Osteoblast (primary cell): ENCODE results near the gene RPS13. TPM values are rescaled to one million over a fixed set of nuclear protein-coding genes. Genes with fewer than 3 reads are reported as not detected.
A peak's percentile ranks its signal among the peaks of the same experiment; 100 is the strongest.
"Not testable (repeated sequence)": the region's sequence is repeated elsewhere in the genome, so short reads cannot be mapped to it uniquely, and the experiment has no call there.

Experiments
- DNase-seq: peaks from one replicate; pipeline ENCODE4 v3.0.0; 2011; ENCODE audit warnings: low spot score, mixed read lengths; ENCODE audit not compliant: insufficient read length; ENCODE audit errors: missing footprints
- H2AFZ ChIP-seq: 2 replicates; pipeline ENCODE4 v1.6.0; 2011; ENCODE audit warnings: mild to moderate bottlenecking, low read length
- H3K27ac ChIP-seq: 2 replicates; pipeline ENCODE4 v1.5.1; 2011; ENCODE audit warnings: mild to moderate bottlenecking, low read depth, low read length, moderate library complexity
- H3K27me3 ChIP-seq: 2 replicates; pipeline ENCODE4 v1.6.0; 2012; ENCODE audit warnings: mild to moderate bottlenecking, control low read depth, inconsistent platforms, low read length, moderate library complexity; ENCODE audit not compliant: insufficient read depth
- H3K36me3 ChIP-seq: 2 replicates; pipeline ENCODE4 v1.5.1; 2011; ENCODE audit warnings: mild to moderate bottlenecking, low read length, control low read depth, moderate library complexity; ENCODE audit not compliant: insufficient read depth
- H3K4me1 ChIP-seq: 2 replicates; pipeline ENCODE4 v1.5.1; 2011; ENCODE audit warnings: mild to moderate bottlenecking, low read length, control low read depth, moderate library complexity; ENCODE audit not compliant: insufficient read depth
- H3K4me2 ChIP-seq: 2 replicates; pipeline ENCODE4 v1.6.0; 2011; ENCODE audit warnings: mild to moderate bottlenecking, low read length; ENCODE audit not compliant: insufficient read depth
- H3K4me3 ChIP-seq: fragments of 200-600 bp; sonication (generic); 3 replicates; pipeline ENCODE4 v1.5.1; 2012; ENCODE audit warnings: mild to moderate bottlenecking, low read length, inconsistent platforms; ENCODE audit not compliant: insufficient read depth
- H3K79me2 ChIP-seq: 2 replicates; pipeline ENCODE4 v1.6.0; 2012; ENCODE audit warnings: mild to moderate bottlenecking, low read length, control low read depth, inconsistent platforms; ENCODE audit not compliant: insufficient read depth
- H3K9me3 ChIP-seq: 2 replicates; pipeline ENCODE4 v1.5.1; 2011; ENCODE audit warnings: low read depth, low read length, control low read depth
- H4K20me1 ChIP-seq: 2 replicates; pipeline ENCODE4 v1.6.0; 2012; ENCODE audit warnings: mild to moderate bottlenecking, low read length, control low read depth; ENCODE audit not compliant: insufficient read depth
- CTCF ChIP-seq: IDR thresholded peaks from 2 replicates; pipeline ENCODE4 v1.5.1; 2011; ENCODE audit warnings: mild to moderate bottlenecking, low read depth, low read length, moderate library complexity; ENCODE audit errors: extremely low read depth
- total RNA-seq: library from RNA; depleted of rRNA; stranded (reverse); fragments of >200 nt; gene quantifications from 2 replicates; pipeline ENCODE4 v1.2.3, GENCODE V29; 2012

The RPS13 gene
- total RNA-seq, 1 donor: 793 TPM

GRCh38 chr11:17107745-17108144, 30.3 kb upstream of the RPS13 start:
- not testable (repeated sequence) for H3K4me3 ChIP-seq, H2AFZ ChIP-seq, H3K79me2 ChIP-seq, DNase-seq, H3K4me1 ChIP-seq, H3K27me3 ChIP-seq, H3K27ac ChIP-seq, H4K20me1 ChIP-seq, H3K4me2 ChIP-seq, H3K9me3 ChIP-seq
- TF ChIP-seq CTCF: peak; percentile 42
- H3K36me3 ChIP-seq: peaks cover 51% of the 10 kb centered on the region

- H3K27ac ChIP-seq, H3K27me3 ChIP-seq, H3K4me2 ChIP-seq, H2AFZ ChIP-seq, H4K20me1 ChIP-seq, H3K4me1 ChIP-seq, DNase-seq, H3K79me2 ChIP-seq, H3K9me3 ChIP-seq, H3K4me3 ChIP-seq: not testable (repeated sequence)
- peaks cover 56% of the 10 kb centered on the region for H3K36me3 ChIP-seq
Observed at GRCh38 chr11:17105404-17106040, 28.1 kb upstream of the RPS13 start.

- H3K4me3 ChIP-seq: no peak overlapping the region
- no peaks in the 10 kb centered on the region for H3K4me1 ChIP-seq
- H3K27me3 ChIP-seq: no peaks in the 10 kb centered on the region
- H3K9me3 ChIP-seq: no peaks in the 10 kb centered on the region
- no peak for DNase-seq
- H3K27ac ChIP-seq: no peak overlapping the region
- peaks cover 51% of the 10 kb centered on the region for H3K36me3 ChIP-seq
- H4K20me1 ChIP-seq: no peaks in the 10 kb centered on the region
- H2AFZ ChIP-seq: no peak overlapping the region
- H3K79me2 ChIP-seq: no peaks in the 10 kb centered on the region
- no peak for TF ChIP-seq CTCF
- no peak overlapping the region for H3K4me2 ChIP-seq
Observed at GRCh38 chr11:17102462-17102861, 25.0 kb upstream of the RPS13 start.

GRCh38 chr11:17098658-17099057, 21.2 kb upstream of the RPS13 start:
- Histone ChIP-seq H4K20me1 (no peaks in the 10 kb centered on the region), H2AFZ (no peak overlapping the region), H3K27me3 (no peaks in the 10 kb centered on the region), H3K27ac (no peak overlapping the region), H3K79me2 (no peaks in the 10 kb centered on the region), H3K4me2 (no peak overlapping the region), H3K9me3 (no peaks in the 10 kb centered on the region), H3K36me3 (peaks cover 58% of the 10 kb centered on the region), H3K4me1 (no peaks in the 10 kb centered on the region), H3K4me3 (no peak overlapping the region)
- TF ChIP-seq CTCF: no peak
- no peak for DNase-seq
